ENCODE data around the gene LTBP3. TPM values are rescaled to one million over a fixed set of nuclear protein-coding genes. Genes with fewer than 3 reads are reported as not detected.
"Not testable (repeated sequence)": the region's sequence is repeated elsewhere in the genome, so short reads cannot be mapped to it uniquely, and the experiment has no call there.

The LTBP3 gene
- total RNA-seq, 1 donor from 2014 or later = 13.1 TPM

DNA sequence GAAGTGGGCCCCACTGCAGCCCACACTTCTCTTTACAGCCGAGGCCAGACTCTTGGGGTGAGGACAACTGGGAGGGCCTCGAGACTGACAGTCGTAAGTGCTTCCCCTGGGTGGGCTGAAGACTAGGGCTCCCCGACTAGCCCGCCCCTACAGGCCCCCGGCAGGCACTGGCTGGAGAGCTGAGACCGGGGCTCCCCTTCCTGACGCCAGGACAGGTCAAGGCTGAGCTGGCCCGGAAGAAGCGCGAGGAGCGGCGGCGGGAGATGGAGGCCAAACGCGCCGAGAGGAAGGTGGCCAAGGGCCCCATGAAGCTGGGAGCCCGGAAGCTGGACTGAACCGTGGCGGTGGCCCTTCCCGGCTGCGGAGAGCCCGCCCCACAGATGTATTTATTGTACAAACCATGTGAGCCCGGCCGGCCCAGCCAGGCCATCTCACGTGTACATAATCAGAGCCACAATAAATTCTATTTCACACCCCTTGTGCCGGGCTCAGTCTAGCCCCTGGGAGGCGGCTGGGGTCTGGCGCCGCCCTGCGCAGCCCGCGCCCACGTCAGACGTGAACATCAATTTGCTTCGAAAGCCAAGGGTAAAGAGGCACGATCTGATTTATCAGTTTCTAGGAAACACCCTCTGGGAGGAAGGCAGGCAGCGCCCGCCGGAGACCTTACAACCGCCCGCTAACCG lies 19.8 kb downstream of the LTBP3 start:
- DNase-seq (ENCODE audit: low read depth in 2 of 2) = no peak

DNA sequence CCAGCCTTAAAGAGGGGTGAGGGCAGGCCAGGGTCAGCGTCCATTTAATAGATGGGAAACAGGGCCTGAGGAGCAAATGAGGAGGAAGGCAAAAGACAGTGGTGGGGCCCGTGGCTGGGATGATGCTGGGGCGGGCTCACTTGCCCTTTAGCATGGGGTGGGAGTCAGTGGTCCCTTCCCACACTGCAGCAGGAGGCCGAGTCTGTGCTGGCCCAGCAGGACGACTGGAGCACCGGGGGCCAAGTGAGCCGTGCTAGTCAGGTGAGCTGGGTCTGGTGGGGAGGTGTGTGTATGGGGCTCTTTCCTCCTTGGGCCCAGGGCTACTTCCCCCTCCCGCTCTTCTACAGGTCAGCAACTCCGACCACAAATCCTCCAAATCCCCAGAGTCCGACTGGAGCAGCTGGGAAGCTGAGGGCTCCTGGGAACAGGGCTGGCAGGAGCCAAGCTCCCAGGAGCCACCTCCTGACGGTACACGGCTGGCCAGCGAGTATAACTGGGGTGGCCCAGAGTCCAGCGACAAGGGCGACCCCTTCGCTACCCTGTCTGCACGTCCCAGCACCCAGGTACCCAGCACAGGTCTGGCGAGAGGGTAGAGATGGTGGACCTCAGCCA lies 20.4 kb downstream of the LTBP3 start:
- DNase-seq (ENCODE audit: low read depth in 2 of 2) = no peak

DNA sequence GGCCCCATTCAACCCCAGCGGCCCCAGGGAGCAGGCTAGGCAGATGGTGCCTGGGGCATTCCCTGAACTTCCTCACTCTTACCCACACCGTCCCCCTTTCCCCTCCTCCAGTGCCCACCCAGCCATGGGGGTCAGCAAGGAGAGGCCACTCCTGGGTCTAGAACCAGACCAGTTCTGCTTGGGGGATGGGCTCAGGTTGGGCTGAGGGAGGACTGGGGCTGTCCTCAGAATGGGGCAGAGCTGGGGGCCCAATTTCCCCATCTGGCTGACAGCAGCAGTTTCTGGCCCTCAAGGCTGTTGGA lies 20.9 kb downstream of the LTBP3 start:
- DNase-seq (ENCODE audit: low read depth in 2 of 2) = no peak

DNA sequence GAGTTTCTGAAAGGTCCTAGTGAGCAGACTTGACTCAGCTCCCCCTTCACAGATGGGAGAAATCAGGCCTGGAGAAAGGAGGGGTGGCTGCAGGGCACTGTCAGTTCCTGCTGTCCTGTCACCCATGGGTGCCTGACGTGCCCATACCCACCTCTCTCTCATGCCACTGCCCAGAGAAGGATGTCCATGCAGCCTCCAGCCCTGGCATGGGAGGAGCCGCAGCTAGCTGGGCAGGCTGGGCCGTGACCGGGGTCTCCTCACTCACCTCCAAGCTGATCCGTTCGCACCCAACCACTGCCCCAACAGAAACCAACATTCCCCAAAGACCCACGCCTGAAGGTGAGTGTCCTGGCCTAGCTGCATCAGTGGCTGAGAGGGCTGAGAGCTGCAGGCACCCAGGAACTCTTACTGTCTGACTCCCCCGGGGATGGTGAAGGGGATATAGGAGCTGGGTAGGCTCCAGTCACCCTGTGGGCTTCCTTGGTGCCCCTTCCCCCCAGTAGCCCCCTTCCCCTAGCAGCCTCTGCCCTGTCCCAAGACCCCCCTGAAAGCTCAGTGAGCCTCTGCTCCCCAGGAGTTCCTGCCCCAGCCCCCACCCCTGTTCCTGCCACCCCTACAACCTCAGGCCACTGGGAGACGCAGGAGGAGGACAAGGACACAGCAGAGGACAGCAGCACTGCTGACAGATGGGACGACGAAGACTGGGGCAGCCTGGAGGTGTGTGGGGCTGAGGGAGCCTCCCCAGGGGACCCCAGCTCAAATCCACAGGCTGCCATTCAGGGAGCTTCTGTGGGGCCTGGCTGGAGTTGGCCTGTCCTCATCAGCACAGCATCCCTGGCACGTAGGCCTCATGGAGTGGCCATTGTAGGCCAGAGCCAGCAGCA lies 21.5 kb downstream of the LTBP3 start:
- DNase-seq (ENCODE audit: low read depth in 2 of 2) = no peak

DNA sequence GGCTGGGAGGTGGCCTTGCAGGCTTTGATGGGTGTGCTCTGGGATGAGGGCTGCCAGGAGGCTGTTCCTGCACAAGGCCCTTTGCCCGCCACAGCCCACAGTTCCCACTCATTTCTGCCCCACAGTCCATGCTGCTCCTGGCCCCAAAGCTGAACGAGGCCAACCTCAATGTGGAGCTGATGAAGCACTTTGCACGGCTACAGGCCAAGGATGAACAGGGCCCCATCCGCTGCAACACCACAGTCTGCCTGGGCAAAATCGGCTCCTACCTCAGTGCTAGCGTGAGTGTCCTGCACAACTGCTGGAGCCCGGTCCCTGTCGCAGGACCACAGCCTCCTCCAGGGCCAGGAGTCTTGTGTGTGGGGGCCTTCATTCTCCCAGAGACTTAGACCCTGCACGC lies 23.1 kb downstream of the LTBP3 start:
- no peak for DNase-seq (ENCODE audit: low read depth in 2 of 2)

DNA sequence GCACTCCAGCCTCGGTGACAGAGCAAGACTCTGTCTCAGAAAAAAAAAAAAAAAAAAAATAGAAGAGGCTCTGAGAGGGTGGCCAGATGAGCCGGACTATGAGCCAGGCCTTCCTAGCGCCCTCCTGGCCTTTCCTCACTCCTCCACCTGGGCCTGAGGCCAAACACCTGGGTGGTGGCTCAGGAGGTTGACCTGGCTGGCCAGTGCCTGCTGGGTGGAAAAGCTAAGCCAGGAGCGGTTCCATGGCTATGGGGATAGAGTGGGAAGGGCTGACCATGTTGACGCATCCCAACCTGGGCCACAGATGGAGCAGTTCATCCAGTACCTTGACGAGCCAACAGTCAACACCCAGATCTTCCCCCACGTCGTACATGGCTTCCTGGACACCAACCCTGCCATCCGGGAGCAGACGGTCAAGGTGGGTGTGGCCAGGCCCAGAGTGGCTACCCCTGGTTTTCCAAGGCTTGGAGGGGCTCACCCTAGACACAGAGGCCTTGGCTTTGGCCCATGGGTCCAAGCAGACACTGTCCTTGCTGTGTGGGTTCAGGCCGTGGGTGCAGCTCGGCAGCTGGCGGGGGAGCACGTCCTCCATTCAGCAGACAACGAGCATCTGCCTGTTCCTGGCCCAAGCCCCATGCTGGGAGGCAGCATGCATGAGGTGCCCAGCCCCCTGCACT lies 25.6 kb downstream of the LTBP3 start:
- DNase-seq (ENCODE audit: low read depth in 2 of 2) = no peak

DNA sequence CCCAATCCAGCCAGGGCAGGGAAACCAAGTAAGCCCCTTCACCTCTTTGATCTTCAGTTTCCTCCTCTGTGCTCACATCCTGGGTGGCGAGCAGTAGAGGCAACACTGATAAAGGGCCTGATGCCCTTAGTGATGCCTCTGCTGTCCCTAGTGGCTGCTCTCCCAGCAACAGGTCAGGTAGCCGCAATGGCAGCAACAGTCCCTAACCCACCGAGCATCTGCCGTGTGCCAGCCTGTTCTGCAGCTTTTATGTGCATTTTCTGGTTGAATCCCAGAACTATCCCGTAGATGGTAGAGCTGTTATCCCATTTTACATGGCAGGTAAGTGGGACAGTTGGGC lies 28.0 kb downstream of the LTBP3 start:
- DNase-seq (ENCODE audit: low read depth in 2 of 2) = no peak

DNA sequence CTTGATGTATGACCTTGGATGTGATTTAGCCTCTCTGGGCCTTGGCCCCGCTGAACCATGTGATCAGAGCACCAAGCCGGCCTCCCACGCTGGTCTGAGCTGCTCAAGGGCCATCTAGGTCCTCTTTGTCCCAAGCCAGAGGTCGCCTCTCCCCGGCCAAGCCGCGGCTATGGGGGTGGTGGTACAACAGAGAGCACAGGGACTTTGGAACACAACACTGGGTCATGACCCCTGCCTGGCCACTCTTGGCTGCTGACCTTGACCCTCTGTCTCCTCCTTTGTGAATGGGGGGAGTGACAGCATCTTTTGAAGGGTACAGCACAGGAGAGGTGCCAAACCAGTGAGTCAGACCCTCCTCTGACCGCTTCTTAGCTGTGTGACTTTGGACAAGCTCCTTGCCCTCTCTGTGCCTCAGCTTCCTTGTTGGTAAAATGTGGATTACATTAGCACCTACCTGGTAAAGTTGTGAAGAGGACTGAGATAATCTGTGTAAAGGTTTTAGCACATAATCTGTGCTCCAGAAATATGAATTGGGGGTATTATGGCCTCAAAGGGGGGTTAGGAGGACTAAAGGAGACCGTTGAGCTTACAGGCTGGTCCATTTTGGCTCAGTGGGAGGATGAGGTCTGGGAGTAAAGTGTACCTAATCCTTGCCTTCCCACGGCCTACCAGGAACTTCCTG lies 28.5 kb downstream of the LTBP3 start:
- no peak for DNase-seq (ENCODE audit: low read depth in 2 of 2)

DNA sequence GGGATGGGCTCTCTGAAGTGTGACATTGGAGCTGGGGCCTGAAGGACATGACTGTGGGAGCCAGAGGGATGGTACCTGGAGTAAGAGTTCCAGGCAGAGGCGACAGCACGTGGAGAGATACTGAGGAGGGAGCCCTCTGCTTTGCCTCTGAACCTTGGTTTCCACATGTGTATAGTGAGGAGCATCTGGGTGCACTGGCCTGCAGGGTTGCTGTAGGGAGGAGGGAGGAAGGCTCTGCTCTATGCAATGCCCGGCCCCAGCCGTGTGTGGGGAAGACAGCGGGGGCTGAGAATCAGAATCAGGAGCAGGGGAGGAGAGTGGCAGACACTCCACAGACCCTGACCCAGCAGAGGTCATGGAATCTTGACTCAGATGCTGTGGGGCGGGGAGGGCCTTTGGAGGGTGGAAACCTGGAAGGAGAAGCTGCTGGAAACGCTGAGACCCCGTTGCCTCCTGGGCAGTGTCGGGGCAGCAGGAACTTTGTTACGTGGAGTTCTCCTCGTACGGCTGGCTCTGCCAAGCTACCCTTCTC lies 29.3 kb downstream of the LTBP3 start:
- no peak for DNase-seq (ENCODE audit: low read depth in 2 of 2)

DNA sequence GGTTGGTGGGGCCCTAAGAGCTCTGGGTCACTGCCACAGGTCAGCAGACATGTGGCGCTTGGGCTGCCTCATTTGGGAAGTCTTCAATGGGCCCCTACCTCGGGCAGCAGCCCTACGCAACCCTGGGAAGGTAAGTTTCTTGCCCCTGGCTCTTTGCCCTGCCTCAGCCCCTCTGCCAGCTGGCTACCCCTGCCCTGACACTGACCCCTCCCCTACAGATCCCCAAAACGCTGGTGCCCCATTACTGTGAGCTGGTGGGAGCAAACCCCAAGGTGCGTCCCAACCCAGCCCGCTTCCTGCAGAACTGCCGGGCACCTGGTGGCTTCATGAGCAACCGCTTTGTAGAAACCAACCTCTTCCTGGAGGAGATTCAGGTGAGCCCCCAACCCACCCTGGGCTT lies 31.4 kb downstream of the LTBP3 start:
- DNase-seq (ENCODE audit: low read depth in 2 of 2) = no peak

DNA sequence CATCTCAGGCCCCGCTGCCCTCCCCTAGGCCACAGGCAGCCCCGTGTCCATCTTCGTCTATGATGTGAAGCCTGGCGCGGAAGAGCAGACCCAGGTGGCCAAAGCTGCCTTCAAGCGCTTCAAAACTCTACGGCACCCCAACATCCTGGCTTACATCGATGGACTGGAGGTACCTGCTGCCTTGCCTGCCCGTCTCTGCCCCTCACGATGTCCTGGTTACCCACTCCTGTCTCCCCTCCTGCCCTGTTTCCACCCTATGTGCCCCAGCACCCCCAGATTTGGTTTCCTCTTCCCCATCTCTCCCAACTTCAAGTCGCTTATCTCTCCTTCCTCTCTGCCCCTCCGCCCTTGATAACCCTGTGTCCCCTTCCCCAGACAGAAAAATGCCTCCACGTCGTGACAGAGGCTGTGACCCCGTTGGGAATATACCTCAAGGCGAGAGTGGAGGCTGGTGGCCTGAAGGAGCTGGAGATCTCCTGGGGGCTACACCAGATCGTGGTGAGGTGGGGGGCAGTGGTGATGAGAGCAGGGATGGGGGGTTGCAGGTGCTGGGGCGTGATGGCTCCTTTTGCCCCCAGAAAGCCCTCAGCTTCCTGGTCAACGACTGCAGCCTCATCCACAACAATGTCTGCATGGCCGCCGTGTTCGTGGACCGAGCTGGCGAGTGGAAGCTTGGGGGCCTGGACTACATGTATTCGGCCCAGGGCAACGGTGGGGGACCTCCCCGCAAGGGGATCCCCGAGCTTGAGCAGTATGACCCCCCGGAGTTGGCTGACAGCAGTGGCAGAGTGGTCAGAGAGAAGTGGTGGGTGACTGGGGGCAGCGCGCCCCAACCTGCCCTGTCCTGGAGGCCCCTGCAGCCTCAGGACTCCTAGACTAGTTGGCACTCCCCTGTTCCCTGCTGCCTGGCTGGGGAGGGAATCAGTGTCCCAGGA lies 32.3 kb downstream of the LTBP3 start:
- DNase-seq (ENCODE audit: low read depth in 2 of 2) = no peak

DNA sequence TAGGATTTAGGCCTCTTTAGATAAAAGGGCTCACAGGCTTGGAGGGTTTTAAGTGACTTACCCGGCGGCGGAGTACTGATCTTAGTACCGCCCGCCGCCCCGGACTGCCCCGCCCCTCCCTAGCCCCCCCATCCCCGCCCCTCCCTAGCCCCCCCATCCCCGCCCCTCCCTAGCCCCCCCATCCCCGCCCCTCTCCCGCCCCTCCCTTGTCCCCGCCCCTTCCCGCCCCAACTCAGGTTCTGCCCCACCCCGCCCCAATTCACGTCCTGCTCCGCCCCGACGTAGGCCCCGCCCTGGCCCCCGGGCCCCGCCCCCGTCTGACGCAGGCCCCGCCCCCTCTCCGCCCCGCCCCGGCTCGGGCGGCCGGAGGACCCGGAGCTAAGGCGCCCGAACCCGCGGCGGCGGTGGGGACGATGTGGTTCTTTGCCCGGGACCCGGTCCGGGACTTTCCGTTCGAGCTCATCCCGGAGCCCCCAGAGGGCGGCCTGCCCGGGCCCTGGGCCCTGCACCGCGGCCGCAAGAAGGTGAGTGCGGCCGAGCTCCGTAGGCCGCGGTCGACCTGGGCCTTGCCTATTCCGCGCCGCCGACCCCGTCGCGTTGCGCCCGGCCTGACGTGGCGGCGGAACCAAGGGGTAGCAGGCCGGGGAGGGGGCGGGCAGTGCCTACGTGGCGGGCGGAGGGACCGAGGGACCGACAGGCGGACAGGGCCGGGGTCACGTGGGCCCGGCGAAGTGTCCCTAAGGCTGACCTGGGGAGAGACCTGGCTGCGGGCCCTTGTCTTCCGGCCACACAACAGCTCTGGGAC lies 33.2 kb downstream of the LTBP3 start, which contains the start of gene SCYL1:
SCYL1 (plus strand) TSS at position 343 of the 805 bp plus-strand sequence; CDS start at position 414, 71 bp downstream.
- DNase-seq (ENCODE audit: low read depth in 2 of 2) = peak in 1 of 2 donors; percentile 85

DNA sequence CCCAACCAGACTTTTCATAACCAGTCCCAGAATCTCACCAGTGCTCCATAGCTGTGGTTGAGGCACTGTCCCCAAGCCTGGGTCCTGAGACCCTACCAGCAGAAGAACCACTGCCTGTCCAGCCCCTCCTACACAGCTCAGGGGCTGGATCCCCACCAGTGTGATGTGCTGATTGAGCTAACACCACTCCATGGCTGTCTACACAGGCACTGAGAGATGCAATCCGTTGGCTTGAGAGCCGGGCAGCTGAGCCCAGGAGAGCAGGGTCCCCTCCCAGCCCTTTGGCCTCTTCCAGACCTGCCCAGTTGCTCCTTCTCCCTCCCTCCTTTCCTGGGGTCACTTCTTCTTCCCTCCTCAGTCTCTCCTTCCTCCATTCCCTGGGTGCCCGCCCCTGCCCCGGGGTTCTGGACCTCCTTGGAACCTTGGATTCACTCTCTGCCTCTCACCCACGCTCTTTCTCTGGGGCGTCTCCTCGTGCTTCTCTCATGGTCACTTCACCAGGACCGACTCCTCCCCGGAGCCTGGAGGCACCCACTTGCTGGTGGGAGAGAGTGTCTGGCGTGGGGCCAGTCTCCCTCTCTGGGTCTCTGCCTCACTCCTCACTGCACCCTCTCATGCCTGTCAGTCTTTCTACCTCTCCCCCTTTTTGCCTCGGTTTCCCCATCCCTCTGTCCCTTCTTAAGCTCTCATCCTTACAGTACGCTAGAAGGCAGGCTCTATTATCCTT lies 34.0 kb downstream of the LTBP3 start:
- no peak for DNase-seq (ENCODE audit: low read depth in 2 of 2)

DNA sequence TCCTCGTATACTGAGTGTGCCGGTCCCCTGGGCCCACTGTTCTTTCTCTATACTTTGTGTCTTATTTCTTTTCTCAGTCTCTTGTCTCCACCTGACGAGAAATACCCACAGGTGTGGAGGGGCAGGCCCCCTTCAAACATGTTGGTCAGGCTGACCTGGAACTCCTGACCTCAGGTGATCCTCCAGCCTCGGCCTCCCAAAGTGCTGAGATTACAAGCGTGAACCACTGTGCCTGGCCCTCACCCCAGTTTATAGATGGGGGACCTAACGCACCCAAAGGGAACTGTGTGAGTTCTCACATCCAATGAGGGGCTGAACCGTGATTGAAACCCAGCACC lies 34.6 kb downstream of the LTBP3 start:
- not testable (repeated sequence) for DNase-seq (ENCODE audit: low read depth in 2 of 2)

DNA sequence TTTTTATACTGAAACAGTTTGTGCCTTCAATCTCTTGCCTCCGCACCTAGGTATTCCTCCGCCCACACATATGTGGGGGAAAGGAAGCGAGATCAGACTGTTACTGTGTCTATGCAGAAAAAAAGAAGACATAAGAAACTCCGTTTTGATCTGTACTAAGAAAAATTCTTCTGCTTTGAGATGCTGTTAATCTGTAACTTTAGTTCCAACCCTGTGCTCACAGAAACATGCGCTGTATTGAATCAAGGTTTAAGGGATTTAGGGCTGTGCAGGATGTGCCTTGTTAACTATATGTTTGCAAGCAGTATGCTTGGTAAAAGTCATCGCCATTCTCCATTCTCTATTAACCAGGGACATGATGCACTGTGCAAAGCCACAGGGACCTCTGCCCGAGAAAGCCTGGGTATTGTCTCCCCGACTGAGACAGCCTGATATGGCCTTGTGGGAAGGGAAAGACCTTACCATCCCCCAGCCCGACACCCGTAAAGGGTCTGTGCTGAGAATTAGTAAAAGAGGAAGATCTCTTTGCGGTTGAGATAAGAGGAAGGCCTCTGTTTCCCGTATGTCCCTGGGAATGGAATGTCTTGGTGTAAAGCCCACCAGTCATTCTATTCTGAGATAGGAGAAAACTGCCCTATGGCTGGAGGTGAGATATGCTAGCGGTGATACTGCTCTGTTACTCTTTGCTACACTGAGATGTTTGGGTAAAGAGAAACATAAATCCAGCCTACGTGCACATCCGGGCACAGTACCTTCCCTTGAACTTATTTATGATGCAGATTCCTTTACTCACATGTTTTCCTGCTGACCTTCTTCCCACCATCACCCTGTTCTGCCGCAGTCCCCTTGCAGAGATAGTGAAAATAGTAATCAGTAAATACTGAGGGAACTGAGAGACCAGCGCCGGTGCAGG lies 35.2 kb downstream of the LTBP3 start:
- DNase-seq (ENCODE audit: low read depth in 2 of 2) = not testable (repeated sequence)

DNA sequence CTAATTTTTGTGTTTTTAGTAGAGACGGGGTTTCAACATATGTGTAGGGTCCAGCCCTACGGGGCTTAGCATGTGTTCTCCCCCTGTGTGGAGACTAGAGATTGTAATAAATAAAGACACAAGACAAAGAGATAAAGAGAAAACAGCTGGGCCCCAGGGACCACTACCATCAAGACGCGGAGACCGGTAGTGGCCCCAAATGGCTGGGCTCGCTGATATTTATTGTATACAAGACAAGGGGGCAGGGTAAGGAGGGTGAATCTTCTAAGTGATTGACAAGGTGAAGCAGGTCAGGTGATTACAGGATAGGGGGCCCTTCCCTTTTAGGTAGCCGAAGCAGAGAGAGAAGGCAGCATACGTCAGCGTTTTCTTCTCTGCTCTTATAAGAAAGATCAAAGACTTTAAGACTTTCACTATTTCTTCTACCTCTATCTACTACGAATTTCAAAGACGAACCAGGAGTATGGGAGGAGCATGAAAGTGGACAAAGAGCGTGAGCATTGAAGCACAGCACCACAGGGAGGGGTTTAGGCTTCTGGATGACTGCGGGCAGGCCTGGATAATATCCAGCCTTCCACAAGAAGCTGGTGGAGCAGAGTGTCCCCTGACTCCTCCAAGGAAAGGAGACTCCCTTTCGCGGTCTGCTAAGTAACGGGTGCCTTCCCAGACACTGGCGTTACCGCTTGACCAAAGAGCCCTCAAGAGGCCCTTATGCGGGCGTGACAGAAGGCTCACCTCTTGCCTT lies 36.2 kb downstream of the LTBP3 start:
- DNase-seq (ENCODE audit: low read depth in 2 of 2) = not testable (repeated sequence)

All from dermis microvascular lymphatic vessel endothelial cell (primary cell).